ENCODE measurements around the gene IRX1.

Gene IRX1

DNA sequence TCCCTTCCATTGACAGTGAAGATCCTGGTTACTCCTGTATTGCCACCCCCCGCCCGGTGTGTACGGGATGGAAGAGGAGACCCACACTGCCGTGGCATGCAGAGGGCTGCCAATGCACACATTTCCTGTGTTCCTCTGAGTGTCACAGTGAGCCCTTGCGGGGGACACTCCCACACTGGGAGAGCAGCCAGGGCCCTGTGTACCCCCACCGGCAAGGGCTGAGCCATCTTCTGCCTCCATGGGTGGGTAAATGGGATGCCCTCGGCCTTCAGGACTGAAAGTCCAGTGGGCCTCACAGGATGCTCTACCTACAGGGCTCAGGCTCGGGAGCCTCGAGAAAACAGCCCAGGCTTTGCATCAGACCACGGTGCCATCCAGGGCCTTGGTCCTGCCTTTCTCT, 18.1 kb downstream of the IRX1 start:
- Histone ChIP-seq H3K27ac (replicated peaks) (no peak overlapping the region), H3K4me3 (replicated peaks; ENCODE audit: insufficient read depth, low read length) (no peak overlapping the region)
- TF ChIP-seq POLR2AphosphoS5 (IDR thresholded peaks at IDR 0.05; ENCODE audit: low read depth) (no peak), SPI1 (IDR thresholded peaks at IDR 0.05; ENCODE audit: borderline replicate concordance, low read depth) (no peak), GABPA (IDR thresholded peaks at IDR 0.05; ENCODE audit: low read depth) (no peak)
- TF ChIP-seq, protein P1, sequence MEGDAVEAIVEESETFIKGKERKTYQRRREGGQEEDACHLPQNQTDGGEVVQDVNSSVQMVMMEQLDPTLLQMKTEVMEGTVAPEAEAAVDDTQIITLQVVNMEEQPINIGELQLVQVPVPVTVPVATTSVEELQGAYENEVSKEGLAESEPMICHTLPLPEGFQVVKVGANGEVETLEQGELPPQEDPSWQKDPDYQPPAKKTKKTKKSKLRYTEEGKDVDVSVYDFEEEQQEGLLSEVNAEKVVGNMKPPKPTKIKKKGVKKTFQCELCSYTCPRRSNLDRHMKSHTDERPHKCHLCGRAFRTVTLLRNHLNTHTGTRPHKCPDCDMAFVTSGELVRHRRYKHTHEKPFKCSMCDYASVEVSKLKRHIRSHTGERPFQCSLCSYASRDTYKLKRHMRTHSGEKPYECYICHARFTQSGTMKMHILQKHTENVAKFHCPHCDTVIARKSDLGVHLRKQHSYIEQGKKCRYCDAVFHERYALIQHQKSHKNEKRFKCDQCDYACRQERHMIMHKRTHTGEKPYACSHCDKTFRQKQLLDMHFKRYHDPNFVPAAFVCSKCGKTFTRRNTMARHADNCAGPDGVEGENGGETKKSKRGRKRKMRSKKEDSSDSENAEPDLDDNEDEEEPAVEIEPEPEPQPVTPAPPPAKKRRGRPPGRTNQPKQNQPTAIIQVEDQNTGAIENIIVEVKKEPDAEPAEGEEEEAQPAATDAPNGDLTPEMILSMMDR (IDR thresholded peaks at IDR 0.05; ENCODE audit: insufficient read depth, low read length): no peak
- TF ChIP-seq, protein P2, sequence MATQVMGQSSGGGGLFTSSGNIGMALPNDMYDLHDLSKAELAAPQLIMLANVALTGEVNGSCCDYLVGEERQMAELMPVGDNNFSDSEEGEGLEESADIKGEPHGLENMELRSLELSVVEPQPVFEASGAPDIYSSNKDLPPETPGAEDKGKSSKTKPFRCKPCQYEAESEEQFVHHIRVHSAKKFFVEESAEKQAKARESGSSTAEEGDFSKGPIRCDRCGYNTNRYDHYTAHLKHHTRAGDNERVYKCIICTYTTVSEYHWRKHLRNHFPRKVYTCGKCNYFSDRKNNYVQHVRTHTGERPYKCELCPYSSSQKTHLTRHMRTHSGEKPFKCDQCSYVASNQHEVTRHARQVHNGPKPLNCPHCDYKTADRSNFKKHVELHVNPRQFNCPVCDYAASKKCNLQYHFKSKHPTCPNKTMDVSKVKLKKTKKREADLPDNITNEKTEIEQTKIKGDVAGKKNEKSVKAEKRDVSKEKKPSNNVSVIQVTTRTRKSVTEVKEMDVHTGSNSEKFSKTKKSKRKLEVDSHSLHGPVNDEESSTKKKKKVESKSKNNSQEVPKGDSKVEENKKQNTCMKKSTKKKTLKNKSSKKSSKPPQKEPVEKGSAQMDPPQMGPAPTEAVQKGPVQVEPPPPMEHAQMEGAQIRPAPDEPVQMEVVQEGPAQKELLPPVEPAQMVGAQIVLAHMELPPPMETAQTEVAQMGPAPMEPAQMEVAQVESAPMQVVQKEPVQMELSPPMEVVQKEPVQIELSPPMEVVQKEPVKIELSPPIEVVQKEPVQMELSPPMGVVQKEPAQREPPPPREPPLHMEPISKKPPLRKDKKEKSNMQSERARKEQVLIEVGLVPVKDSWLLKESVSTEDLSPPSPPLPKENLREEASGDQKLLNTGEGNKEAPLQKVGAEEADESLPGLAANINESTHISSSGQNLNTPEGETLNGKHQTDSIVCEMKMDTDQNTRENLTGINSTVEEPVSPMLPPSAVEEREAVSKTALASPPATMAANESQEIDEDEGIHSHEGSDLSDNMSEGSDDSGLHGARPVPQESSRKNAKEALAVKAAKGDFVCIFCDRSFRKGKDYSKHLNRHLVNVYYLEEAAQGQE (IDR thresholded peaks at IDR 0.05; ENCODE audit: insufficient replicate concordance, low read depth): no peak

DNA sequence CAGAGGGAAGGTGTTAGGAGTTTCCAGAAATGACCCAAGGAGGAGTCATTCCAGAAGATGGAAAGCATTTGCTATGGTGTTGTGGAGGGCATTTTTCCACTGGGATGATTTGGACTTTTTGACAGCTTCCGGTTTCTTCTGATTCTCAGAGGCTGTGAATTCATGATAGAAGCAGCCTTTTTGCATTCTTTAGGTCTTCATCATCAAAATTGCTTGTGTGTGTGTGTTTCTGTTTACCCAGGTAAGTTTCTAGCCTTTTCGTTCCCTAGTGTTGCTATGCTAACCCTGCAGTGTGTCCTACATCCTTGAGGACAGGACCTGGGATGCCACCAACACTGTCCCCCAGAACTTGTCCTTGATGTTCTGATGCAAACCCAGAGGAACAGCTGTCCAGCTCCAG, 19.6 kb downstream of the IRX1 start:
- DNase-seq (ENCODE audit: low read depth in 1 of 2, low spot score in 1 of 2): no peak
- H3K27me3 ChIP-seq (ENCODE audit: insufficient read depth, poor library complexity, severe bottlenecking): no peaks in the 10 kb centered on the region
- TF ChIP-seq, protein P2 (IDR thresholded peaks at IDR 0.05; ENCODE audit: insufficient replicate concordance, low read depth): no peak
- TF ChIP-seq GABPA (IDR thresholded peaks at IDR 0.05; ENCODE audit: low read depth) (no peak), POLR2AphosphoS5 (IDR thresholded peaks at IDR 0.05; ENCODE audit: low read depth) (no peak), SPI1 (IDR thresholded peaks at IDR 0.05; ENCODE audit: borderline replicate concordance, low read depth) (no peak)
- TF ChIP-seq, protein P1 (IDR thresholded peaks at IDR 0.05; ENCODE audit: insufficient read depth, low read length): no peak
- H3K4me3 ChIP-seq (replicated peaks; ENCODE audit: insufficient read depth, low read length): no peak overlapping the region
- no peak overlapping the region for H3K27ac ChIP-seq (replicated peaks)

More for the DNA sequence above, 18.1 kb downstream of the IRX1 start:
- no peak for DNase-seq (ENCODE audit: low read depth in 1 of 2, low spot score in 1 of 2)
- H3K27me3 ChIP-seq (ENCODE audit: insufficient read depth, poor library complexity, severe bottlenecking): no peaks in the 10 kb centered on the region

DNA sequence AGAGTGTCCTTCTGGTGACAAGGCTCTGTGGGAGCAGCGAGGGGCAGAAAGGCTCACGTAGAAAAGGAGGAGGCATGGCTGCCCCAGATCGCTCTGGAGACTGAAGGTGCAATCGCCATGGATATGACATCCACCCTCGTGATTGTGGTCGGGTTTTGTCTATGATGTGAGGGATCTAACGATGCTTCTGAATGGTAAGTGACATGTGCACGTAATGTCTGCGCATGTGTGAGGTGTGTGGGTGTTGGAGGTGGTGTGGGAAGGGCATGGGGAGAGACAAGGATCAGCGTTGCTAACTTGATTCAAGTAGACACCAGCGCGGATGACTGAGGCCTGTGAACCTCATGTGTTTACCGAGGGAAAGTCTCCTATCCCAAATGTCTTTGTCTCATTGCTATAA, 20.2 kb downstream of the IRX1 start:
- Histone ChIP-seq H3K27me3 (ENCODE audit: insufficient read depth, poor library complexity, severe bottlenecking) (no peaks in the 10 kb centered on the region), H3K4me3 (replicated peaks; ENCODE audit: insufficient read depth, low read length) (no peak overlapping the region), H3K27ac (replicated peaks) (no peak overlapping the region)
- TF ChIP-seq, protein P1 (IDR thresholded peaks at IDR 0.05; ENCODE audit: insufficient read depth, low read length): no peak
- TF ChIP-seq POLR2AphosphoS5 (IDR thresholded peaks at IDR 0.05; ENCODE audit: low read depth) (no peak), SPI1 (IDR thresholded peaks at IDR 0.05; ENCODE audit: borderline replicate concordance, low read depth) (no peak)
- TF ChIP-seq, protein P2 (IDR thresholded peaks at IDR 0.05; ENCODE audit: insufficient replicate concordance, low read depth): no peak
- no peak for DNase-seq (ENCODE audit: low read depth in 1 of 2, low spot score in 1 of 2)
